NCI-H128 (cell line): ENCODE data around the gene IRF2.
"Not testable (repeated sequence)": the region's sequence is repeated elsewhere in the genome, so short reads cannot be mapped to it uniquely, and the experiment has no call there.

Source experiments
- DNase-seq: peaks from one replicate; lab custom pipeline; 2025; ENCODE audit not compliant: unreplicated experiment; lab: John Stamatoyannopoulos, UW

IRF2 gene

DNA sequence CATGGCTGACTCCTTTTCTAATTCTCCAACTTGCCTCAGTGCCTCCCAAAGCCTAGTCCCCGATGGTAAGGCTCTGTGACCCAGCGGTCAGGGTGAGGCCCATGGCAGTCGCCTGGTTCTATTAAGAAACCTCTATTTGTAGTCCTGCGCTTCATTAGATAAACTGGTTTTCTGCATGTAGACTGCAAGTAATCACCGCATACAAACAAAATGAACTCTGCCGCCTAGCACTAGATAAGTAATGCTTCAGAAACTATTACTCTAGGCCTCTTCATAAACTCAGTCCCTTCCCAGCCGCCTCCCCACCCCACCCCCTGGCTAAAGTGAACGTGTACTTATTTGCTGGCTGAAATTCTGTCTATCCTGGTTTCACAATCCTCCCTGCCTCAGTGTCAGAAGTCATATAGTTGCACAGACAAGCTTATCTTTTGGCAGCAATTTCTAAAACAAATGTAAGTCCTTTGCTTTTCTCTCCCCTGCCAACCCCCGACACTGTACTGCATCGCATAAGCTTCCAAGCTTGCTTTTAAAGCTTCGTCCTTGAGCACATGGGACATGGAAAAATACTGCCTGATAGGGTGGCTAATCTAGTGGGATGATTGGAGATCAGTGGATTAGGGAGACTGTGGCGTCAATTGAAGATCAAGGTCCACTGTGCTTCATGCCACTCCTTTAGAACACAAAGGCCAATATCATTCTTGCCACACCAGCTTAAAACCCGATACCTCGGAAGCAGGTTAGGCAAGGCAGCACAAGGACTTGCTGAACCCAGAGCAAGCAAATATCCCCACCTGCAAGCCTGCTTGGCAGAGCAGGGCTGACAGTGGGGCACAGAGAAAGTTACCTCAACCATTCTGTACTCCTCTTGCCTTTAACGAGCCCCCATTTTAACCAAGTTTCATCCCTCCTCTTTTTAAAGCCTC is 125.8 kb downstream of the IRF2 start:
- no peak for DNase-seq

DNA sequence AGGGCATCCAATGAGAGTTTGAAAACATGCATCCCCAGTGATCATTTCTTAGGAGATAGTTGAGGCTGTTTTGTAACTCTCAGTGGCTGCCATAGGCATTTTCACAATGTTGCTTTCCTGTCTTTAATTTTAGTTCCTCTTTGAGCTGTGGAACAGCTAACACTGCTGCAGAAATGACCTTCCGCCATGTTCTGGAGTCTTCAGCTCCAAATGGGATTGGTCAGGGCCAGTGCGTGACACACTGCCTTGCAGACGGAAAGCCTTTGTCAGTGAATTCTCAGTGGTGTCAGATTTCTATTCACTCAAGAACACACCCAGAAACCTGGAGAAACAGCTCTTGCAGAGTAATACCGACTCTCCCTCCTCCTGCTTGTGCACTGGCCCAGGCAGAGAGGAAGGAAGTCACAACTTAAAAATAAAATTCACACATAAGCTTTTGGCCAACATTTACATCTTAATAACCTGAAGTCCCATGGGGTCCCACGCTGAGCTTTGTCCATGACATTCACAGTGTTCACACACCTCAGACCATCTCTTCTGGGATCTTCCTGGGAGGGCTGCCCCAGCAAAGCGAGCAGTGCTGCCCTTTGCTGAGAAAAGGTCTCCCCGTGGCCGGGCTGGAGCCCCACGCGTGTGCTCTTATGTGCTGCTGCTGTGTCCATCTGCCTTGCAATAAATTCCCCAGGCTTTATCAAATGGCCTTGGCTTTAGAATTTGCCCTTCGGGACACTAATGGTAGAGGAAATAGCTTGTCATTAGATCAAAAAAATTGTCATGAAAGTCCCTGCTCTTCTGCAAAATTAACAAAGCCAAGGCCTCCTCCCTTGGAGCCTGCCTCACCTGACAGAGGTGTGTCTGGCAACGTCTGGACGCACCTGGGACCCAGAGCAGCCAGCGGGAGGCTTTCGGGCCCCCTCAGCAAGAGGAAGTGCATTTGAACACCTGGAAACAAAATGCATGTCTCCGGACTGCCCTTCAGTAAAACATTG is 126.8 kb downstream of the IRF2 start:
- DNase-seq = no peak

DNA sequence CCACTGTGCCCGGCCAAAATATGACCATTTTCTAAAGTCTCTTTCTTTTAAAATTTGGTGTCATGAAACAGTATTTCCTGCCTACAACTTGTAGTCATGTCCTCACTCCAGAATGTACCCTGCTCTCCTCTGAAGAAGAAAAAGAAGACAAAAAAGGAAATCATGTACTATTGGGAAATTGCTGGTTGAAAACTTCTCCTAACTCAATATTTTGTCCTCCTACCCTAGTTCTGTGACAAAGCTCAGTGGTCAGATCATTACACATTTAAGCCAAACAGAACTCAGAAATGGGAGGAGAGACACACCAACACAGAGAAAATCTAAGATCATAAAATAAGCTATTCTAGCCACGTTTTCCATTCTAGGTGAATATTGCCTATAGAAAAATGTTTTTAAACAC is 127.7 kb downstream of the IRF2 start:
- no peak for DNase-seq

DNA sequence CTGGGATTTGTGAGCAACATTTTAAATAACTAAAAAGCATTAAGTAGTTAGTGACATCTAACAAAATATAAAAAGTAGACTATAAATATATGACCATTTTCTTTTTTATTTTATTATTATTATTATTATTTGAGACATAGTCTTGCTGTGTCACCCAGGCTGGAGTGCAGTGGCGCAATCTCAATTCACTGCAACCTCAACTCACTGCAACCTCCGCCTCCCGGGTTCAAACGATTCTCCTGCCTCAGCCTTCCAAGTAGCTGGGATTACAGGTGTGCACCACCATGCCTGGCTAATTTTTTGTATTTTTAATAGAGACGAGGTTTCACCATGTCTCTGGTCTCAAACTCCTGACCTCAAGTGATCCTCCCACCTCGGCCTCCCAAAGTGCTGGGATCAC is 128.1 kb downstream of the IRF2 start:
- not testable (repeated sequence) for DNase-seq

DNA sequence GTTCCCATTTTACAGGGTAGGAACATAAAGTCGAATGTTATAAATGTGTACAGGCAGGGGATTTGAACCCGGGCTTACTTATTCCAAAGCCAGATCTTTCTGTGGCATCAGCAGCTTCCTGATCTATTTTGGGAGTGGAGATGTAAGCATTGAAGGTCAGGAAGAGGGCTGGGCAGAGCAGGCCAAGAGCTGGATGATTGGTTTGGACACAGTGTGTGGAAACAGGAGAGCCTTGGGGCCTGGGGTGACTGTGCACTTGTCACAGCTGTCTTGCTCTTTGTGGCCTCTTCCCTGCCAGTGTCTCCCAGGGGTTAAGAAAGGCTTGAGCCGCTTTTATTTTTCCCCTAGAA is 128.8 kb downstream of the IRF2 start:
- DNase-seq = no peak

DNA sequence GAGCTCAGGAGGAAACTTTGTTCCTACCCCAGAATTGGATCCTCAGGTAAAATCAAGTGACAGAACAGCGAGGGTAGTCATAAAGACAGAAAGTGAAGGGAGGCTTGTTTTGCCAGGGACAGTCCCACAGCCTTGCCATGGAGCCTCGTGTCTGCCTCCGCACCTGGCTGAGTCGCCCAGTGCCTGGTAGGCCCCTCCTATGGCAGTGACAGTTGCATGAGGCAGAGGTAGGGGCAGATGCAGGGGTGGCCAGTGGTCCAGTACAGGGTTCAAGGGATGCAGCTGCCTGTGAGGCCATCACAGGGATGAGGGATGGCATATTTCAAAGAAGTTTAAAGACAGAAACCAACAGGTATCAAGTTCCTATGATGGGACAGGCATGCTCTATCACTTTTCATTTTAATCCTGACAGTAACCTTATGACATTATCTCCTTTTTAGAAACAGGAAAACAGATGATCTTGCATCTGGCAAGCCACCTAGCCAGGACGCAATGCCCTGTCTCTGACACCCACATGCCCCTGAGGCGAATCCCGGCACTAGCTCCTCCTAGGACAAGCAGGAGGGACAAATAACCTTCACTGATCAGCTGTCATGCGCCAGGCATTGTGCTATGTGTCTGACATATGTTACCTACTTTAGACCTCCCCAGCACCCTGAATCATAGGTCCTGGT is 129.3 kb downstream of the IRF2 start:
- no peak for DNase-seq

DNA sequence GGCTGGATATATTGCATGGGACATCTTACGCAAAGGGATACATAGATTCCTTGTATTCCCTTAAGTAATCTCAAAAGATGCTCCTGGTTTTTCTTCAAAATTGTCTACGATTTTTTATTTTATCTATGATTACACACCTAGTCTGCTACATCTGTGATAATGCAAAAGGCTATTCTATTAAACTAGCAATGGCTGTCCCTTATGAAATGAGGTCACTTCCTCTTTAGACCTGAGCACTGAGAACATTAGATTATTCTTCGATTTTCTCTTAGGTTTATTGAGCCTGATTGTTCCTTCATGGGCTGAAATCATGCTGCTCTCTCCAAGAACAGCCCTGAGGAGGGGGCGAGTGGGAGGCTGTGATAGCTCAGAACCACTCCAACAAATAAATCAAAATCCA is 129.9 kb downstream of the IRF2 start:
- DNase-seq = no peak

DNA sequence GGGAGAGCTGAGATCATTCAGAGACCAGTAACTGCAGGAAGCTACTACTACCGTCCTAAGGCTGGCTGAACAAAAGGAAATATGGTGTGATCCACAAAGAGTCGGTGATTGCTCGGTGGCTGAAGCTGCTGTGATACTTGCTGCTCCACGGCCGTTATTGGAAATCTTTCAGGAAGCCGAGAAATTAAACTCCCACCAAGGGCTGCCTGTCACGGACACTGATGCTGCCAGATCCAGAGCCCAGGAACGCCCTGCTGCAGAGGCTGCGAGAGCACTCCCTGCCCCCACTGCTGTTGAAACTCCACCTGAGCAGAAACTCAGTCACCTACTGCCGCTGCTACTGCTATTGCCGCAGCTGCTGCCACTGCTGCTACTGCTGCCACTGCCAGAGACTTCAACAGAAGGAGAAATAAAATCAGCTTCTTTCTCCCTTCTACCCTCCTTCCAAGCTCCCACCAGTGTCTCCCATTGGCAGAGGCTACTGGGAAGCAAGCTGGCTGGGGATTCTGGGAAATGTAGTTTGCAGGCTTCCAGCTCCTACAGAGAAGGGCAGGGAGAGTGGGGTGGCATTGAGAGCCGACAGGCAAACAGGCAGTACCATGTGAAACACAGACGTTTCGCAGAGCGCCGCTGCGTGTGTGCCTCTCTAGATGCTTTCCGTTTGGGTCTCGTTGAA is 130.7 kb downstream of the IRF2 start:
- peak; percentile 30 for DNase-seq

DNA sequence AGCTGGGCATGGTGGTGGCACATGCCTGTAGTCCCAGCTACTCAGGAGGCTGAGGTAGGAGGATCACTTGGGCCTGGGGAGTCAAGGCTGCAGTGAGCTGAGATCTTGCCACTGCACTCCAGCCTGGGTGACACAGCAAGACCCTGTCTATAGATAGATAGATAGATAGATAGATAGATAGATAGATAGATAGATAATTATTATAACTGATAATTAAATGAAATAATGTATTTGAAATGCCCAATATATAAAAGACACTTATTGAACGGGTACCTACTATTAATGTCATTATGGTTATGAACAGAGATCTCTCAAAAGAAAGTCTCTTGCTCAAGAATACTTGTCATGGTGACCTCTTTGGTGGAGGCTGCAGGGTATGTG is 131.5 kb downstream of the IRF2 start:
- DNase-seq = not testable (repeated sequence)

DNA sequence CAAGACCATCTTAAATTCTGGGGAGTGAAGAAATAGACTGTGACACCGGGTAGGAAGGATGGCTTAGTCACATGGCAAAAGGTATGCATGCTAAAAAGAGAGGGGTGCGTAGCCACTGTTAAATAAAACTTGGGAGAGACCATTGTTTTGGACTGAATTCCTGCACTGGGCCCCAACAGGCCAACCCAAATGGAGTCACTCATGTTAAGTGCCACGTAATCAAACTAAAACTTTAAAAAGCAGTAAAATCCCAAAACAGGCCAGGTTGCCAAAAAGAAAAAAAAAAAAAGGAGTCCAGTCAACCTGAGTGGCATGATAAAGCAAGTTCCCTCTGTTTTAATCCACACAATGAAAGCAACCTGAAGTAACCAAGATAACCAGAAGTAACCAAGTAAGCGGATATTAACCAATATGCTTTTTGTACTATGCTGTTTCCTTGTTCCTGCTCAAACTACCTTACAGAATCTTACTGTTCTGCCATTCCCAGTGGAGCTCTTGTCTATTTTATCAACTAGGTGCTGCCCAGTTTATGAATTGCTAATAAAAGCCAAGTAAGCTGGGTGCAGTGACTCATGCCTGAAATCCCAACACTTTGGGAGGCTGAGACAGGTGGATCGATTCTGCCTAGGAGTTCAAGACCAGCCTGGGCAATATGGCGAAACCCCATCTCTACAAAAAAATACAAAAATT is 132.0 kb downstream of the IRF2 start:
- DNase-seq = no peak

DNA sequence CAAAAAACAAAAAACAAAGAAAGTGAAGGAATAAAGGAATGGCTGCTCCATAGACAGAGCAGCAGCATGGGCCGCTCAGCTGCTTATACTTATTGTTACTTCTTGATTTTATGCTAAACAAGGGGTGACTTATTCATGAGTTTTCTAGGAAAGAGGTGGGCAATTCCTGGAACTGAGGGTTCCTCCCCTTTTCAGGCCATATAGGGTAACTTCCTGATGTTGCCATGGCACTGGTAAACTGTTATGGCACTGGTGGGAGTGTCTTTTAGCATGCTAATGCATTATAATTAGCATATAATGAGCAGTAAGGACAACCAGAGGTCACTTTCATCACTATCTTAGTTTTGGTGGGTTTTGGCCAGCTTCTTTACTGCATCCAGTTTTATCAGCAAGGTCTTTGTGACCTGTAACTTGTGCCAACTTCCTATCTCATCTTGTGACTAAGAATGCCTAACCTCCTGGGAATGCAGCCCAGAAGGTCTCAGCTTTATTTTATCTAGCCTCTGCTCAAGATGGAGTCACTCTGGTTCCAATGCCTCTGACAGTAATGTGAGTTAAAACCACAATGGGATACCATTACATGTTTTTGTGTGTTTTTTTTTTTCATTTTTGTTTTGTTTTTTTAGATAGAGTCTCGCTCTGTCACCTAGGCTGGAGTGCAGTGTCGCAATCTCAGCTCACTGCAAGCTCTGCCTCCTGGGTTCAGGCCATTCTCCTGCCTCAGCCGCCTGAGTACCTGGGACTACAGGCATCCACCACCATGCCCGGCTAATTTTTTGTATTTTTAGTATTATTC is 134.8 kb downstream of the IRF2 start:
- not testable (repeated sequence) for DNase-seq

DNA sequence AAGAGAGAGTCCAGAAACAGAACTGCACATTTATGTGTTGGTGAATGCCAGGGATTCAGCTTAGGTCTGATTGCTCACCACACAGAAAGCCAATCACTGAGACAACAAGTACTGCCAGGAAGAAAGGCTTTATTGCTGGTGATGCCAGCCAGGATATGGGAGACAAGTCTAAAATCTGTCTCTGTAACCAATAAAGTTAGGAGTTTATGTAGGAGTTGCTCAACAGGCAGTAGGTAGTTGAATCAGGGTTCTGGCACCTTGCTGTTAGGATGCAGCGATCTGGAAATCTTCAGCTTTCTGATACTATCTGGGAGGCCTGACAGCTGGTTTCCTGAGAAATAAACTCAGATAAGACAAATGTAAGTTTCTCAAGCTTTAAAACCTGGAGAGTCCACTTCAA is 136.4 kb downstream of the IRF2 start:
- DNase-seq = no peak
